Activated effector memory CD4-positive, alpha-beta T cell treated with anti-CD3 and anti-CD28 coated beads, Interleukin-2, amount 50 U/mL, for 16 hours (primary cell): ENCODE data around the gene NUF2.
"Not testable (repeated sequence)": the region's sequence is repeated elsewhere in the genome, so short reads cannot be mapped to it uniquely, and the experiment has no call there.

Source experiments
- DNase-seq: peaks from one replicate; pipeline ENCODE4 v3.0.0-alpha.2; 2020

NUF2 gene

DNA sequence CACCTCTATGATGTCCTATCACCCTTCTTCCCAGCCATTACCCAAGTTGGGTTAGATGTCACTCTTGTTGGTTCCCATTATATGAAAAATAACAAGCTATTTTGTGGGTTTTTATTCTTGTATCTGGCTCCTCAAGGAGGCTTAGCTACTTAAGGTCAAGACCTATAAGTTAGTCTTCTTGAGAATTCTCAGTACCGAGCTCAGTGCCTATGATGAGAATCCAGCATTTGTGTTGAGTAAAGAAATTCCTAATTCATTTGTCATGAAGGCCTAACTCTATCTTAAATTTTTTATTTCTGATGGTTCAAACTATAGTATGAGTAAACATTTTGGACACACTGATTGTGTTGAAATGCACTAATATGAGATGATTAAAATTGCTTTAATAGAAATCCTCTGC is 15.9 kb downstream of the NUF2 start:
- DNase-seq, result no peak

DNA sequence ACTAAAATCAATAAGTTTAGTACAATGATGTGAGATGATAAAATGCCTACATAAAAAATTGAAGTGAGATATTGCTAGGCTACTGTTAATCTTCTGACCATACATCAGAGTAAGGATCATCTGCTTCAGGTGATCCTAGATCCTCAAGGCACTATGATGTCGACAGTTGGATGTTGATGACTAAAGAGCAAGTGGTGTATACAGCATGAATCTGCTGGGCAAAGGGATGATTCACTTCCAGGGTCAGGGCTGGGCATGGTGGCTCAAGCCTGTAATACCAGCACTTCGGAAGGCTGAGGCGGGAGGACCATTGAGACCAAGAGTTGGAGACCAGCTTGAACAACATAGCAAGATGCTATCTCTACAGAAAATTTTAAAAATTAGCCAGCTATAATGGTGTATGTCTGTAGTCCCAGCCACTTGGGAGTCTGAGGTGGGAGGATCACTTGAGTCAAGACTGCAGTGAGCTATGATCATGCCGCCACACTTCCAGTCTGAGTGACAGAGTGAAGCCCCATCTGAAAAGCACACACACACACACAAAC is 24.6 kb downstream of the NUF2 start:
- DNase-seq, result no peak

DNA sequence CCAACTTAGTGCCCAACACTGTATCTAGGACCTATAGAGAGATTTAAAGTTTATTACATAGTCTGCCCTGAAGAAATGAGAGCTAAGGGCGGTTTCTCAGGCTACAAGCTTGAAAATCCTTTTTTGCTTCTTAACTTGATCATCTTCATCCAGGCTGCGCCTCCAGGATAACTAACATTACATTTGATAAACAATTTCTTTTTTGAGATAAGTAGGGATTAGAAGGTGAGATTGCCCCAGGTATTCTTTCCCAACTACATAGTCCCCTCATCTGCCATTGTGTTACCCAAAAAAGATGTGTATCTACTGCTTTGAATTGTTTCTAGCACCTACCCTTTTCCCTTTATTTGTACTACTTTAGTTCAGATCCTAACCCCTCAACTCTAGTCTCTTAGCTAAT is 25.4 kb downstream of the NUF2 start:
- DNase-seq, result no peak

DNA sequence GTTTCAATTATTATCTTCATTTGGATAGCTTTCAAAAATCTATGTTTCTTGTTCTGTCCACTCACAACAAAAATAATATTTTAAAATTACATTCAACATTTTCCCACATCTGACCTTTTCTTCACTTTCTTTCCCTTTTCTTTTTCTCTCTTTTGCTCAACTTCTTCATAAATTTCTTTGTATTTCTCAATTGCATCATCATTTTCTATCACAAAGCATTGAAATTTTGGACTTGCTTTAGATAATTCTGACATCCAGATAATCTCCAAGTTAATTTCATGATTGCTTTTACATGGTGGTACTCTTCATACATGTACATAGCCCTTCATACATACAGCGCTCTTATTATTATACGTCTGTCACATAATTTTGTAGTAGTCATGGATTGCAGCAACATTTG is 30.2 kb downstream of the NUF2 start:
- no peak for DNase-seq

DNA sequence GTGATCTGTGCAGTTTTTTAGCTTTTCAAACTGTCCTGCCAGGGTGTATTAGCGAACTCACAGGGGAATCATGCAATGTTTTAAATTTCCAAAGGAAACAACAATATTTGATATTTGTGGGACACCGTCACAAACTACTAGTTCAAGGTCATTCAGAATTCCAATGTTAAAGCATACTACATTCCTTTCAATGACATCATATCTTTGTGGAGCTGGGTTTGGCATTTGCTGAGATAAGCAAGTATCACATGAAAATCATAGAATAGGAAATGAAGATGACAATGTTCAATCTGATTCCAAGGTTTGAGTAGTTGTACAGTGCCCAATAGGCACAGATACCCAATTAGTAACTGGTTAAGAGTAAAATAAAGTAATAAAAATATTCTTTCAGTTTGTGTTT is 35.6 kb downstream of the NUF2 start:
- DNase-seq, result no peak

DNA sequence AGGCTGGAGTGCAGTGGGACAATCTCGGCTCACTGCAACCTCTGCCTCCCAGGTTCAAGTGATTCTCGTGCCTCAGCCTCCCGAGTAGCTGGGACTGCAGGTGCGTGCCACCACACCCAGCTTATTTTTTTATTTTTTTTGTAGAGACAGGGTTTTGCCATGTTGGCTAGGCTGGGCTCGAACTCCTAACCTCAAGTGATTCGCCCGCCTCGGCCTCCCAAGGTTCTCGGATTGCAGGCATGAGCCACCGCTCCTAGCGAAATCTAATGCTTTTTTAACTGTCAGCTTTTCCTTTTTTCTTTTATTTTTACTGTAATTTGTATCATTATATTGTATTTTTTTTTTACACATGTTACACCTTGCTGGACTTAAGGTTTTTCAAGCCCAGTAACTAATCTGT is 36.4 kb downstream of the NUF2 start:
- not testable (repeated sequence) for DNase-seq

DNA sequence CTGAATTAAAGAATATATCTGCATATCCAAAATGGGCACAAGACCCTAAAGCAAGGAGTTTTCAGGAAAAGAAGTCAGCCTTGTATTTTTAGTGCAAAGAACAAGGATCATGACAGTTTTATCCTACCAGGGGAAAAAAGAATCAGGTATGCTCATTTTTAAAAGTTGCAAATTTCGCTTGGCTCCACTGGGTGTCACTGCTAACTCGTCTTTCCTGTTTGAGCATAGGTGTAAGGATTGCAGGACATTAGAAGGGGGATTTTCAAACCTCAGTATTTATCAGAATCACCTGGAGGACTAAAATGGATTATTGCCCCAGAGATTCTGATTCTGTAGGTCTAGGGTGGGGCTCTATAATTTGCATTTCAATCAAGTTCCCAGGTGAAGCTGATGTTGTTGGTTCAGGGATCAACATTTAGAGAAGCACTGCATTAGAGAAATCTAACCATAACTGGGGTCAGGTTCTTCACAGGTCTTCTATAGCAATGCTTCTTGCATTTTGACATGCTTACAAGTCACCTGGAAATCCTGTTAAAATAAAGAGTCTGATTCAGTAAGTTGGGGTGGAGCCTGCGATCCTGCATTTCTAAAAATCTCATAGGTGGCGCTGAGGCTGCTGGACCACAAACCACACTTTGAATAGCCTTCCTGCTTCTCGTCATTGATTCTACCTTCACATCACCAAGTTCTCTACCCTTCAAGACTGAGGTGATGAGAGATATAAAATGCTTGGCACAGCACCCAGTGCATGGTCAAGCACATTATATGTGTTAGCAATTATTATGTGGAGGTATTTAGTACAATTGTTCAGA is 39.6 kb downstream of the NUF2 start:
- DNase-seq, result no peak

DNA sequence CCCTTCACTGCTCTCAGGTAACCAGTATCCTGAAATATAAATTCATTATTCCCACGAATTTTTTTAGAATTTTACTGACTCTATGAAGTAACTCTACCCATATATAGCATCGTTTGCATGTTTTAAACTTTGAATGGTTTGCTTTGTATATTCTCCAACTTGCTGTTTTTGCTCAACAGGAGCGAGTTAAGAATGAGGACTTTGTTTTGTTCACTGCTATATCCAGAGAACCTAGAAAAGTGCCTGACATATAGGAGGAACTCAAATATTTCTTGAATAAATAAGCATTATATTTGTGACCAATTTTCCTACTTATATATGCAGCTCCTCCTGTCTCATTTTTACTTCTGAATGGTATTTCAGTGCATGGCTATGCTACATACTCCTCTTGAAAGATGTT is 43.4 kb downstream of the NUF2 start:
- no peak for DNase-seq

DNA sequence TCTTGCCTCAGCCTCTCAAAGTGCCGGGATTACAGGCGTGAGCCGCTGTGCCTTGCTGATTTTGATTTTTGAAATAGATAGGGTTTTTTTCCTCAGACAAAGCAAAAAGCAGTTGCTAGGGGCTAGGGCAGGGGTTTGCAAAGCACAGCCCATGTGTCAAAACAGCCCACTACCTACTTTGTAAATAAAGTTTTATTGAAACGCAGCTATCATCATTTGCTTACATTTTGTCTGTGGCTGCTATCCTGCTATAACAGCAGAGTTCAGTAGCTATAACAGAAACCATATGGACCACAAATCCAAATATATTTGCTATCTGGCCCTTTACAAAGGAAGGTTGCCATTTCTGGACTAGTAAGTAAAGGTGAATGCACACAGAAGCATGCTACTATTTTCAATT is 44.8 kb downstream of the NUF2 start:
- DNase-seq, result no peak

DNA sequence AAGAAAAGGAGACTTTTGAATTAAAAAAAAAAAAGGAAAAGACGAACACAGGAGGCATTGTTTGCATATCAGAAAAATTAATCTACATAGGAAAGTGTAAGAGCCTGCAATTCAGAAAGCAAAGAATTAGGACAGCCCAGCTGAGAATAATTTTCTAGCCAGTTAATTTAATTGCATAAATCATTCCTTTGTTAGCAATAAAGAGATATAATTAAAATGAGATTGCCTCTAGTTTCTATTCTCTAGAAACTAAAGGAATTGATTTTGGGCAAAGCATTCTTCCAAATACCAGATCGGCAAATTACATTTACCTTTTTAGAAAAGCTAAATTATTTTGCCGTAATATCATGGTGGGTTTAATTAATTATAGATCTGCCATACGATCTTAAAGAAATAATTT is 46.0 kb downstream of the NUF2 start:
- DNase-seq, result no peak

DNA sequence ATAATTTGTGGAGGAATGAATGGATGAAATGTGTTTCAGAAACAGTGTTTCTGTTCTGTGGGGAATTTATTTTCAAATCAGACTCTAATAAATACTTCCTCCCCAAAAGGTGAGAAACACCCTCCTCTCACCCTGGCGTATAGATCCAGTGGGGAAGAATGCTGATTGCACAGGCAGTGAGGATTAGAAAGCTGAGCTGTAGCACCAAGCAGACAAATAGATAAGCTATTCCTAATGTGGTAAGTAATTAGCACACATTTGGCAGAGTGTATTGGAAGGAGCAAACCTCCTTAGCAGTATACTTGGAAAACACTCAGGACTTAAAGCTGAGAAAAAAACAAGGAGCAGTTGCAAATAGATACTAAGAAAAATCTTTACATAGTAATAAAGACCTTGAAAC is 50.8 kb downstream of the NUF2 start:
- DNase-seq, result no peak

DNA sequence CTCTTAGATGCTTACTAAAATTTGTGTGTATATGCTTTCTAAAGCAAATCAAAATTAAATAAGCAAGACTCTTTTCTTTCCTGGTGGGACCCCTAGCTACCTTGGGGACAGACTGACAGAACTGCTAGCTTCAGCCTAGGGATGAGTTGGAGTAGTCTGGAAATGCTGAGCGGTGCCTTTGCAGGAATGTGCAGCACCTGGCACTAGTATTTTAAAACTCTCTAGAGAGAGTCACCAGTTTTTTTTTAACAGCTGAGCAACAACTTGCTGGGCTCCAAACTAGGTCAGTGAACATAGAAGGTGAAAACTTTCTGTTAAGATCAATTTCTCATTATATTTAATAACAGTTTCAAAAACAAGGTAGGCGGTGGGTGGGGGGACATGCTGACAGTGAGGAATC is 56.8 kb downstream of the NUF2 start:
- no peak for DNase-seq

DNA sequence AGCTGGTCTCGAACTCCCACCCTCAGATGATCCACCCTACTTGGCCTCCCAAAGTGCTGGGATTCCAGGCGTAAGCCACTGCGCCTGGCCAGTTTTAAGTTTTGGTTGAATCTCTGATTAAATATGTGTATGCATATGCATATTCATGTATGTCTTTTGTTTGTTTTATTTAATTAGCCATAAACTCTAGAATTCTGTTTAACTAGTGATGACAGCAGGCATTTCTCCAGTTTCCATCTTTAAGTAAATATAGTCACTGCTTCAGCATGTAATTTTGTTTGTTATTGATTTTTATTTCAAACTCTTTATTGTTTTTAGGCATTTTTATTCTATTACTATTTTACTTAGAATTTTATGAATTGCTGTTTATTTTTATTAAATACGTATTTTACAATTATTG is 58.0 kb downstream of the NUF2 start:
- no peak for DNase-seq

DNA sequence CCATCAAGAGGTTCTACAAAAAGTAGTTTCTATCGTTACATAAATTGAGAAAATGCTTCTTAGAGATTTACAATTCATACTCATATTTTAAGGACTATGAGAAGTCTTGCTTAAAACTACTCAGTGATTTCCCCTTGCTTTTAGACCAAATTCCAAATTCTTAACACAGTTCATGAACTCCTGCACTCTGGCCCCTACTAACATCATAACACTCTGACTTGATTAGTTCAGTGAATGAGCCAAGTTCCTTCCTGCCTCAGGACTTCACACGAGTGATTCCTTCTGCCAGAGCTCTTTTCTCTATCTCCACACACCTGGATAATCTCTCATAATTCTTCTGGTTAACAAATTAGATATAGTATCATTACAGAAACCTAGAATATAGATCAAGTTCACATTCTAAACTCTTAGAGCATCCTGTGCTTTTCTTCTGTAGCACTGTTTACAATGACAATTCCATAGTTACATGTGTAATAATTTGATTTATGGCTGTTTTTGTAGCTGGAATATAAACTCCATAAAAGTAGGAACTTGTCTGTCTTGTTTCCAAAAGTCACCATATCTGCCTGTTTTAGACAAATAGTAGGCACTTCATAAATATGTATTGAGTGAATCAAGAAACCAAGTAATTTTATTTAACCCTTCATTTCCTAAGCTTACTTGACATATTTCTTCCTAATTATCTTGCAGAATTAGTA is 59.9 kb downstream of the NUF2 start:
- DNase-seq, result no peak

DNA sequence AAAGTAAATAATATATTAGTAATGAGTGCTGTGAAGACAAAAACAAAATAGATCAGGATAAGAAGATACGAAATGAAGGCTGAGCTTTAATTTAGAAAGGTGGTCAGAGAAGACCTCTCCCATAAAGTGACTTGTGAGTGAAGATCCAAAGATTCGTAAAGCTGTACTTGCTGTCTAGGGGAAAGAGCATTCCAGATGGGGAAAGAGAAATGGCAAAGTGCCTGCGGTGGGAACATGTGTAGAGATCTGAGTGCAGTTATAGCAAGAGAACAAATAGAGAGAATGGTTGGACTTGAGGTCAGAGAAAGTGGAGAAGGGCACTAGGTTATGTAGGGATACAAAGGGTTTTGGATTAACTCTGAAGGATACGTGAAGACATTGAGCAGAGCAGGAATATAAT is 60.6 kb downstream of the NUF2 start:
- no peak for DNase-seq

DNA sequence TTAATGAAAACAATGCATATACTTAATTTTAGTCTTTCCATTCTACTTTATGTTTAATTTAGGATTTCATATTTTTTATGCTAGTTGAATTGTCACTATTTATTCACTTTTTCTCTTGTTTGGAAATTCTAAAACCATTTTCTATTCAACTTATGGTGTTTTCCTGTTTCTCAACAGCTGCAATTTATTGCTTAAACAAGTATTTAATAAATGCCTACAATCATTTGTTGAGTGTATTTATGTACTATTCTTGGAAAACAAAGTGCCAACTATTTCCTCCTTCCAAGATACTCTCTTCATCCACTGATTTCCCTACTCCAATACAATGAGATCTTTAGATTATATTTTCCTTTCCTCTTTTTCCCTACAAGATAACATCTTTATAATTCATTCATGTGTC is 65.4 kb downstream of the NUF2 start:
- DNase-seq, result no peak

DNA sequence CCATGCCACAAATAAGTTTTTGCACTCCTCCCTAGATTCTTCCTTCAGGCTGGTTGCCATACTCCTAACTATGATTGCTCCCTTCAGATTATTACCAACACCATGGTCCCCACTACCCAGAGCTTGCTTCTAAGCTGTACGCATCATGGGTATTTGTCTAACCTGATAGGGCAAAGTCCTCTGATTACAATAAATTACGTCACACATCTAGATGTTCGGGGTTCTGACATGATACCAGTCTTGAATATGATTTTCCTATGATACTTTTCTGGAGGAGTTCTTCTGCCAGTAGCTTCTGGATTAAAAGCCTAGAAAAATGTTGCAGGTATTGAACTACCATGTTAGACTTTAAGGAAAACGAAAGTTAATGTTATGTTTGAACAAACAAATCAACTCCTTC is 67.2 kb downstream of the NUF2 start:
- no peak for DNase-seq

DNA sequence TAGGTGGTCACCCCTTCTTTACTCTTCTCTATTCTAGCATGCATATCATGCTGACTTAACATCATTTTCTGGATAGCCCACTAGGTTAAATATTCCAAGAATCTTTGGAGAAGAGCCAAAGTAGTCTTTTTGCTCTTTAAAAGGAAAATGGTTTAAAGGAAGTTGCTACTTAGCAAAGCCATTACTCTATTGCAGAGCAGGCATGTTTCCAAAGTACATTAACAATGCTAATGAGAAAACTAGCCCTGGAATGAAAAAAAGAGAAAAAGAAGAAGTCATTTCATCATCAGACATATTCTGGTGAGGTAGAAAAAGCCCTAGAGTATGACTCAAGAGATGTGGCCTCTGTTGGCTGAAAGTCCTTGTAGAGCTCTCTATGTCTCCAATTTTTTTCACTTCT is 74.0 kb downstream of the NUF2 start:
- DNase-seq, result no peak

DNA sequence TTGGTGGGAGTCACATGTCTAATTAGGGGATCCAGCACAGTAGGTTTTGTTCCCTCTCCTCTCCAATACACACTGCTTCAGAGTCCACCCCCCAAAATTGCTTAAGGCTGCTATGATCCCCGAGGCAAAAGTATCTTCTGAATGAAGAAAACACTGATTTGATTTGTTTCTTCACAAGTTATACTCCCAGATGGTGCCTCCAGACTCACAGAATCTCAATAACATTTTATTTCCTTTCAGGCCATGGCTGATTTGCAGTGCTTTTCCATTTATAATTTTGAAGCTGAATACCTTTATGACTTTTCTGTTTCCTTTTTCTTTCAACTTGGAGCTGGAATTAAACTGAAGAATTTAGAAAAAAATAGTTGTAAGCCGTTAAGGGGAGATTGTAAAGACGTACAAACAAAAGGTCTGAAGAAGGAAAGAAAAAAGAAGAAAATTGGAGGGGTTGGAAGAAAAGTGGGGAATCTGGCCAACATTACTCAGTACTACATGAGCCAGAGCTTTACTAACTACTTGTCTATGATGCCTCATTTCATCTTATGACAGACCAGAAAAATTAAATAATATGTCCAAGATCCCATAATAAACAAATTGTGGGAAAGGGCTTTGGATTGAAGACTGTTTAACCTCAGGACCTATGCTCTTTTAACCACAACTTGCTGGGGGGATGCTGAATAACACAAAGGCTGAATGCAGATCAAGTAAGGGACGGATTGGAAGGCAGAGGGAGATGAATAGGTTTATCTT is 75.9 kb downstream of the NUF2 start:
- DNase-seq, result no peak

DNA sequence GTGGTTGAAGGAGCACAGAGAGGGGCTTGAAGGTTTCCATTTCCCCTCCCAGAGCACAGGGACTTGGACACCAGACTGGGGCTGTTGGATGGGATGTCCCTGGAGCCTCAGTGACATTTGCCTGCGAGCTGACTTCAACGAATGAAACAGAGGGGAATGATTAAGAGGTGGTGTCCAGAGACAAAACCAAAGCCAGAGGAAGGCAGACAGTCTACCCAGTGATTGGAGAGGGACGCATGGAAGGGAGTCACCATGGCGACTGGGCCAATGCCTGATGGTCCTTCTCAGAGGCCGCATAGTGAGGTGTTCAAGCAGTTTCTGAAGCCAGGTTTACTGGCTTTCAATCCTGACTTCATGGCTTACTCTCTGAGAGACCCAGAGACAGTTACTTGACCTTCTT is 77.2 kb downstream of the NUF2 start:
- no peak for DNase-seq

DNA sequence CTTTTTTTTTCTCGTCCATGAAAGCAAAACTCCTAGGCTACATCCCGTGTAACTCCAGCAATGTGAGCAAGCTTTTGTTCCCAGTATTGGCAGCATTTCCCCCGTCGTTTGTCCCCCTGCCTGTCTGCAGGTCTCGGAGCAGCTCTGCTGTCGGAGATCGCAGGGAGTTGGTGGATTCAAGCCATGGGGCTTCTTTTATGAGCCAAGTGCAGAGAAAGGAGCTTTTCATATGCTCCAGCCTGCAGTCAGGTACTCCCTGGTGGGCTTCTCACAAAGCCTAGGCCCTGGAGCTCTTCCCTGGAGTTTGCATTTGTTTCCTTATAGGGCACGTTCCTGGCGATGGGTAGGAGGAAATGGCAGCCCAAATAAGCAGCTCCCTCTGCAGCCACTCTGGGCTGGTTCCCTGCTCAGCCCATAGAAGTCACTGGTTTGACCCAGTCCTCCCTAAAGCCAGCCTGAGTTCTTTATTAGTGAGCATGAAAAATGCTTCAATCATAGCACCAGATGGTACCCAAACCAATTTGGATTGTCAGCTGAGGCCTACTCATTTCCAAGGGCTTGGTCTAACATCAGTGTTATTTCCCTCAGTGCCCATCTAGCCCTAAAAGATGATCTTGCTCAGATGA is 78.3 kb downstream of the NUF2 start:
- no peak for DNase-seq

DNA sequence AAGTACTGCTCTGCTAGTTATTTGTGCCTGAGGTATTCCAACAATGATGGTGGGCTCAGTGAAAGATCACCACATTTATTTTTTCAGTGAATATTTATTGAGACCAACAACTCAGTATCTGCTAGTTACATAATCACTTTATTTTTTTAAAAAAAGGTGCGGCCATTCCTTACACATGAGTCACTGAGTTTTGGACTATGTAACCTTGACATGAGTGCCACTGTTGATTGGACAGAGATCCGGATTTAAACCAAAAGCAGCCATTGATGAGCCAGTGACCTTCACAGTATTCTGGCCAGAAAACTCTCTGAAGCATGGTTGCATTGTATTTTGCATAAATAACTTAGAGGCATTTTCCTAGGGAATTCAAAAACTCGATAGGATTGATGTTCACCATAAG is 79.5 kb downstream of the NUF2 start:
- DNase-seq, result no peak
